NCI-H446 (cell line): ENCODE data around the gene FFAR1.

ENCODE experiments used
- DNase-seq, 2 experiments: peaks; one replicate each; lab custom pipeline; 2025; lab: John Stamatoyannopoulos, UW

Gene FFAR1

DNA sequence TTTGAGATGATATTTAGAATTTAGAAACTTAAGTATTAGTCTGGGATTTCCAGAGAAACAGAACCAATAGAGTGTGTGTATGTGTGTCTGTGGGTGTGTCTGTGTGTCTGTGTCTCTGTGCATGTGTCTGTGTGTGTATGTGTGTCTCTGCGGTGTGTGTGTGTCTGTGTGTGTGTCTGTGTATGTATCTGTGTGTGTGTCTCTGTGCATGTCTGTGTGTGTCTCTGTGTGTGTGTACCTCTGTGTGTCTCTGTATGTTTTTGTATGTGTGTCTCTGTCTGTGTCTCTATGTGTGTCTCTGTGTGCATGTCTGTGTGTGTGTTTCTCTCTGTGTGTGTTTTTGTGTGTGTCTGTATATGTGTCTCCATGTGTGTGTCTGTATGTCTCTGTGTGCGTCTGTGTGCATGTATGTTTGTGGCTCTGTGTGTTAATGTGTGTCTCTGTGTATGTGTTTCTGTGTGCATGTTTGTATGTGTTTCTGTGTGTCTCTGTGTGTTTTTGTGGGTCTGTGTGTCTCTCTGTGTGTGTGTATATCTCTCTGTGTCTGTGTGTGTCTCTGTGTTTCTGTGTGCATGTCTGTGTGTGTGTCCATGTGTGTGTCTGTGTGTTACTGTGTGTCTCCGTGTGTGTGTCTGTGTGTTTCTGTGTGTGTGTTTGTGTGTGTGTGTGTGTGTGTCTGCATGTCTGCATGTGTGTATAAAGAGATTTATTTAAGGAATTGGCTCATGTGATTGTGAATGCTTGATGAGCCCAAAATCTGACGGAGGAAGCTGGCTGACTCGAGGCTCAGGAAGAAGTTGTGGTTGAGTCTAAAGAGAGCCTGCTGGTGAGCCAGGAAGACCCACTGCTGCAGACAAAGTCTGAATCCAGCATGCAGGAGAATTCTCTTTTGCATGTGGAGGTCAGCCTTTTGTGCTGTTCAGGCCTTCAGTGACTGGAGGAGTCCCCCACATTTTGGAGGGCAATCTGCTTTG is 45.3 kb downstream of the FFAR1 start:
- no peak for DNase-seq

DNA sequence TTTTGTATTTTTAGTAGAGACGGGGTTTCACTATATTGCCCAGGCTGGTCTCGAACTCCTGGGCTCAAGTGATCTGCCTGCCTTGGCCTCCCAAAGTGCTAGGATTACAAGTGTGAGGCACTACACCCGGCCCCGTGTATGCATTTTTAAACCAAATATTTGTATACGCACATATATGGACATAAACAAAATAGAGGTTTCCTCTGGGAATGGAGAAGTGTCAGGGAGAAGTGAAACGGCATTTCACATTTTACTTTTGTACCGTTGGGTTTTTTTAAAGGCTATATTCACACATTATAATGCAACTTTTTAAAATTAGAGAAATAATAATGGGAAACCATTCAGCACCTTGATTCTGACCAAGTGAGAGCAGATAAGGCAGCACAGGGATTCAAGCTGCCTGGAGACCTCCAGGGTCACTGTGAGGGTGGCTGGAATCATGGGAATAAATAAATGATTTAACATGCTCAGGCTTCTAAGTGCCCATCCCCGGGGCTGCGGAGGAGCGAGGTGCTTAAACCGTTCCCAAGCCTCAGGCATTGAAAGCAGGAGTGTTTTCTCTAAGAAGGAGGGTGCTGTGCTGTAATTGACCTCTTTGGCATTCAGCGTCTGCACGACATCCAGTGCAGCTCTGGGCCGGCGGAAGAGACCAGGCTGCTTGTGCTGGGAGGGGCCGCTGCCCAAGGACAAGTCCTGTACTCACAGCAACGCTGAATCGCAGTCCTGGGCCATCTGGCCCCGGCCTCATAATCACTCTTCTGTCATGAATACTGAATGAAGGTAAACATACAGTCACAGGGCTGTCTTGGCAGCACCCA is 47.9 kb downstream of the FFAR1 start:
- peak in 1 of 2 experiments; percentile 4 for DNase-seq

DNA sequence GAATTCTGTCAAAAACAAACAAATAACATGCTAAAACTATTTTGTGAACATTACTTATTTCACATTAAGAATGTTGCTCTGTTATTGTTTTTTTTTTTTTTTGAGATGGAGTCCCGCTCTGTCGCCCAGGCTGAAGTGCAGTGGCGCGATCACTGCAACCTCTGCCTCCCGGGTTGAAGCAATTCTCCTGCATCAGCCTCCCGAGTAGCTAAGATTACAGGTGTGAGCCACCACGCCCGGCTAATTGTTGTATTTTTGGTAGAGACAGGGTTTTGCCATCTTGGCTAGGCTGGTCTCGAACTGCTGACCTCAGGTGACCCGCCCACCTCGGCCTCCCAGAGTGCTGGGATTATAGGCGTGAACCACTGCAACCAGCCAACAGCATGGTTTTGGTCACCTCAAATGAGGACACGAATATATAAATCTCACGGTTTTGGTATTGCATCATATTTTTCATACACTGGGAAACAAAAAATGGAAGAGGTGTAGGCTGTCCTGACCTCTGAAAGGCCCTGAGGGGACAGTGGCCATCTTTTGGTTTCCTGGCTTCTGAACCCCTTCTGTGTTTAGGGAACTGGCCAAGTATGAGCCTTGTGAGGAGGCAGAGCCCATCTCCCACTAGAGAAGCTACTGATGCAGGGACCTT is 48.7 kb downstream of the FFAR1 start:
- DNase-seq, result no peak

DNA sequence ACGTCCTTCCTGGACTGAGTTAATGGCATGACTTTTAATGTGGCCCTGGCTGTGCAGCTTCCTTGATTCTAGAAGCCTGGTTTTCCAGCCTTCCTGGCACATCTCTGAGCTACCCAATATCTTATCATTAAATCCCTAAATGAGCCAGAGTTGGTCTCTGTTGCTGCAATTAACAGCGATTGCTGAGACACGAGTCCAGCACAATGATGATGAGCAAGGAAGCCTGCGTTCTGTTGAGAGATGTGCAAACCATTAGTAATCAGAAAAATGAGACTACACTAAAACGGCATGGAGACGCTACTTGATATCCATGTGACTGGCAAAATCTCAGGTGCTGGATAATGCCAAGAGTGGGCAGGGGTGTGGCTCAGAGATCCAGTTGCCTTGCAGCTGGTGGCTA is 49.4 kb downstream of the FFAR1 start:
- no peak for DNase-seq
